Caco-2 (cell line): Measurements from ENCODE around the gene ASF1B. TPM values are rescaled to one million over a fixed set of nuclear protein-coding genes. Genes with fewer than 3 reads are reported as not detected.
A peak's percentile ranks its signal among the peaks of the same experiment; 100 is the strongest.

Source experiments
- BruUV-seq: library from RNA; stranded (reverse); fragments of 400-500 nt; replicated peaks from 2 replicates; lab custom pipeline; 2021; lab: Mats Ljungman, UMichigan
- CTCF ChIA-PET: fragments of 300-600 bp; sonication (Branson Sonifier 250); formaldehyde crosslinking; loops from one replicate; lab custom pipeline; 2022; ENCODE audit warnings: antibody characterized with exemption; lab: Charles Lee
- POLR2A ChIA-PET: fragments of 300-600 bp; sonication (Branson Sonifier 250); formaldehyde crosslinking; loops from one replicate; lab custom pipeline; 2022; ENCODE audit warnings: antibody characterized with exemption; lab: Charles Lee
- DNase-seq, 2 experiments: peaks; one replicate each; pipeline versions ENCODE4 v3.0.0 to v3.0.0-alpha.2; 2020 to 2022
- H3K27me3 ChIP-seq: replicated peaks from 2 replicates; pipeline ENCODE4 v1.6.0; 2011; ENCODE audit warnings: low read length; ENCODE audit not compliant: control insufficient read depth, insufficient read depth
- H3K36me3 ChIP-seq: 2 replicates; pipeline ENCODE4 v1.5.1; 2011; ENCODE audit warnings: low read length; ENCODE audit not compliant: control insufficient read depth, insufficient read depth
- H3K4me1 ChIP-seq: fragments of 250-450 bp; sonication (Bioruptor Pico); 2 replicates; pipeline ENCODE4 v1.5.1; 2020; ENCODE audit warnings: mild to moderate bottlenecking
- H3K4me3 ChIP-seq: 2 replicates; pipeline ENCODE4 v1.5.1; 2011; ENCODE audit warnings: low read depth, mild to moderate bottlenecking, control low read depth, low read length
- H3K9me3 ChIP-seq: fragments of 250-450 bp; sonication (Bioruptor Pico); 2 replicates; pipeline ENCODE4 v1.5.1; 2020; ENCODE audit warnings: mild to moderate bottlenecking, moderate library complexity
- H3K27ac Mint-ChIP-seq: one replicate; pipeline ENCODE4 v1.8.0; 2022; ENCODE audit warnings: mixed read lengths; ENCODE audit not compliant: unreplicated experiment
- H3K27me3 Mint-ChIP-seq: one replicate; pipeline ENCODE4 v1.8.0; 2022; ENCODE audit warnings: mixed read lengths; ENCODE audit not compliant: insufficient read depth, unreplicated experiment
- H3K36me3 Mint-ChIP-seq: one replicate; pipeline ENCODE4 v1.8.0; 2022; ENCODE audit warnings: mild to moderate bottlenecking, mixed read lengths; ENCODE audit not compliant: insufficient read depth, unreplicated experiment
- H3K4me1 Mint-ChIP-seq: one replicate; pipeline ENCODE4 v1.8.0; 2022; ENCODE audit warnings: low read depth, mixed read lengths; ENCODE audit not compliant: unreplicated experiment
- H3K4me3 Mint-ChIP-seq: one replicate; pipeline ENCODE4 v1.8.0; 2022; ENCODE audit warnings: mild to moderate bottlenecking, moderate library complexity, mixed read lengths; ENCODE audit not compliant: unreplicated experiment
- H3K9me3 Mint-ChIP-seq: one replicate; pipeline ENCODE4 v1.8.0; 2022; ENCODE audit warnings: mixed read lengths; ENCODE audit not compliant: unreplicated experiment
- CTCF ChIP-seq, 2 experiments: fragments of 200-600 bp in 1 of 2; IDR thresholded peaks; 1 replicate in 1 of 2; 2 replicates in 1 of 2; pipeline versions ENCODE4 v1.5.1 to v1.8.0; 2011 to 2022; ENCODE audit warnings: antibody characterized with exemption in 1 of 2, control low read depth in 1 of 2, inconsistent platforms in 1 of 2, low read depth in 1 of 2, low read length in 1 of 2, mild to moderate bottlenecking in 1 of 2, moderate library complexity in 1 of 2; ENCODE audit not compliant: insufficient read depth in 1 of 2, severe bottlenecking in 1 of 2, unreplicated experiment in 1 of 2
- intact Hi-C: fragments of 100-400 bp; cut with micrococcal nuclease; formaldehyde crosslinking; loops from one replicate; pipeline ENCODE4 v1.10.0; 2022; ENCODE audit not compliant: unreplicated experiment
- total RNA-seq: library from RNA; stranded (reverse); gene quantifications from 2 replicates; pipeline ENCODE4 v1.2.3, GENCODE V29; 2022

ASF1B gene
- total RNA-seq, 1 experiment from 2014 or later: 40.2 TPM

GRCh38 chr19:14081797-14082674 is 54.4 kb downstream of the ASF1B start:
- peaks cover 10% of the 10 kb centered on the region for H3K36me3 Mint-ChIP-seq
- peak overlapping the region; percentile 95 for H3K27ac Mint-ChIP-seq
- H3K4me3 Mint-ChIP-seq: peak overlapping the region; percentile 93
- no peaks in the 10 kb centered on the region for H3K4me1 Mint-ChIP-seq
- ChIA-PET POLR2A (interaction anchor here (0.6 kb wide), 1 partner anchor 229 kb away, joined by 11 read pairs; no protein-coding TSS in a partner anchor), CTCF (interaction anchor here (0.6 to 1.7 kb wide), 5 partner anchors 10 to 203 kb away, joined by 3 to 8 read pairs (median 6); partner anchors contain the start of genes ASF1B and MISP3)
- intact Hi-C loops: loop anchor here (2.0 to 5.0 kb wide), 2 partner anchors 35 to 55 kb away; partner anchors contain the start of genes ASF1B and PRKACA
- Histone ChIP-seq H3K36me3 (no peaks in the 10 kb centered on the region), H3K27me3 (no peaks in the 10 kb centered on the region), H3K4me3 (peak overlapping the region; percentile 83), H3K9me3 (no peaks in the 10 kb centered on the region), H3K4me1 (peaks cover 10% of the 10 kb centered on the region; the same call in 1 of the 2 replicates)
- no peak for TF ChIP-seq CTCF (IDR thresholded peaks at IDR 0.05; ENCODE audit: insufficient read depth in 1 of 2, low read depth in 1 of 2, low read length in 1 of 2, severe bottlenecking in 1 of 2, unreplicated experiment in 1 of 2)
- H3K27me3 Mint-ChIP-seq: no peaks in the 10 kb centered on the region
- no peak for DNase-seq
- TSS peak; percentile 62 for BruUV-seq
- H3K9me3 Mint-ChIP-seq: no peaks in the 10 kb centered on the region

GRCh38 chr19:14080887-14081796 is 55.2 kb downstream of the ASF1B start:
- DNase-seq: peak; percentile 97 to 98
- no peaks in the 10 kb centered on the region for H3K27me3 ChIP-seq
- Mint-ChIP-seq H3K36me3 (peaks cover 10% of the 10 kb centered on the region), H3K27me3 (no peaks in the 10 kb centered on the region), H3K4me3 (peak overlapping the region; percentile 93), H3K27ac (peak overlapping the region; percentile 95), H3K4me1 (no peaks in the 10 kb centered on the region), H3K9me3 (no peaks in the 10 kb centered on the region)
- ChIA-PET CTCF (interaction anchor here (0.6 to 1.7 kb wide), 6 partner anchors 9 to 219 kb away, joined by 3 to 8 read pairs (median 5); partner anchors contain the start of genes ASF1B, IL27RA and MISP3), POLR2A (interaction anchor here (0.6 to 0.9 kb wide), 4 partner anchors 30 to 240 kb away, joined by 3 to 11 read pairs (median 4); no protein-coding TSS in a partner anchor)
- no peaks in the 10 kb centered on the region for H3K36me3 ChIP-seq
- BruUV-seq: TSS peak; percentile 91
- no peak for TF ChIP-seq CTCF (IDR thresholded peaks at IDR 0.05; ENCODE audit: insufficient read depth in 1 of 2, low read depth in 1 of 2, low read length in 1 of 2, severe bottlenecking in 1 of 2, unreplicated experiment in 1 of 2)
- no peaks in the 10 kb centered on the region for H3K9me3 ChIP-seq
- H3K4me3 ChIP-seq: peak overlapping the region; percentile 83
- intact Hi-C loops: loop anchor here (2.0 to 5.0 kb wide), 2 partner anchors 36 to 56 kb away; partner anchors contain the start of genes ASF1B and PRKACA
- peaks cover 10% of the 10 kb centered on the region; the same call in 1 of the 2 replicates for H3K4me1 ChIP-seq
